T-helper 9 cell (primary cell): ENCODE measurements around the gene MRPL44.
"Not testable (repeated sequence)": the region's sequence is repeated elsewhere in the genome, so short reads cannot be mapped to it uniquely, and the experiment has no call there.

ENCODE experiments used
- DNase-seq: peaks from one replicate; pipeline ENCODE4 v3.0.0-alpha.2; 2020

The MRPL44 gene

DNA sequence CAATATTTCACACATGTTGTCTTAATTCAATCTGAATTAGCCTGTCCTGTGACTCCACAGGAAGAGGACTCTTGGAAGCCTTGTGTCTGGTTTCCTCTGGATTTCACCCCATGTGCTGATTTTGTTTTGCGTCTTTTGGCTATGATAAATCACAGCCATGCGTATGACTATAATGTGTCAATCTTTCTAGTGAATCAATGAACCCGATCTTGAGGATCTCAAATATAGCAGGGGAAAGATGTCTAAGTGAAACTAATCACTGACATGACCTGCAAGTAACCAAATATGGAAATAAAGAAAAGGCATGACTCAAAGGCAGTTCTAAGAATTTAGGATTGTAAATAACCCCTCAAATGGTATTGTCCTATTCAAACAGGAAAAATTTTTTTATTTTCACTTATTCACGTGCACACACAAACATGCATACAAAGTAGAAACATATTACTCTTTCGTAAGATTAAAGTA is 20.4 kb upstream of the MRPL44 start:
- DNase-seq: no peak

- no peak for DNase-seq
Measured at GRCh38 chr2:223937535-223937934, 19.7 kb upstream of the MRPL44 start.

DNA sequence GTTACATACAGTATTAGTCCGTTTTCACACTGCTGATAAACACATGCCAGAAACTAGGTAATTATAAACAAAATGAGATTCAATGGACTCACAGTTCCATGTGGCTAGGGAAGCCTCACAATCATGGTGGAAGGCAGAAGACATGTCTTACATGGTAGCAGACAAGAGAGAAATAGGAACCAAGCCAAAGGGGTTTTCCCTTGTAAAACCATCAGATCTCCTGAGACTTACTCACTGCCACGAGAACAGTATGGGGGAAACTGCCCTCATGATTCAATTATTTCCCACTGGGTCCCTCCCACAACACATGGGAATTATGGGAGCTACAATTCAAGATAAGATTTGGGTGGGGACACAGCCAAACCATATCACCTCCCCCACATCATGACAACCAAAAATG is 17.8 kb upstream of the MRPL44 start:
- DNase-seq: not testable (repeated sequence)

GRCh38 chr2:223941579-223942277 is 15.5 kb upstream of the MRPL44 start:
- DNase-seq: no peak

DNA sequence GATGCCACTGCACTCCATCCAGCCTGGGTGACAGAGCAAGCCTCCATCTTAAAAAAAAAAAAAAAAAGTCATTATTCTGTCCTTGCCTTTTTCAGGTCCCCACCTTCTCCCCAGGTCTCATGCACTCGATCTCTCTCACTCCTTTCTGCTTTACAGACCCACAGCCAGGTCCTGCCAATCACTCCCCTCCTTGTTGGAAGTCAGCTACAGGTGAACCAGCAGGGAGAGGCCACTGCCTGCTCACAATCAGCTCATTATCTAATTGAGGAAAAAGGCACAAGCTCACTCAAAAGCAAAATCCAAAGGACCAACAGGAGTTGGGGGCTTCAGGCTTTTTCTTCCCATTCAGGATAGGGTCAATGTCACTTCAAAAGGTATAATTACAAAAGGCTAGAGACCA is 14.1 kb upstream of the MRPL44 start:
- DNase-seq: no peak

DNA sequence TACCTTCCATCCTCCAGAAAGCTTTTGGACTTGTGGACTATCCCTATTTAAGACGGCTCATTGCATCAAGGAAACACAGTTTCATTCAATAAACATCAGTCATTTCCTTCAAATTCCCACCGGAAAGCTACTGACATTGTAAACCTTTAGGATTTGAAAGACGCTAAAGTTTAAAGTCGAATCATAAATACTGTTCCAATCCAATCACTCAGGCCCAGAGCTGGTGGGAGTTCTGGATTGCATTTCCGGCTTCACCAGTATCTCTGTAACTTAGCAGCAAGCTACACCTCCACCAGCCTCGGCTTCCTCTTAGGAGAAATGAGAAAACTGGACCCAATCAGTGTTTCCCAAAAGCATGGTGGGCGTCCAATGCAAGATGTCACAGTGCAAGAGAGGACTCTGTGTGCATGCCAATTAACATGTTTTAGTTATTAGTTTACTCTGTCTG is 13.7 kb upstream of the MRPL44 start:
- DNase-seq: no peak

GRCh38 chr2:223944166-223944702 is 13.0 kb upstream of the MRPL44 start:
- DNase-seq: peak; percentile 28

DNA sequence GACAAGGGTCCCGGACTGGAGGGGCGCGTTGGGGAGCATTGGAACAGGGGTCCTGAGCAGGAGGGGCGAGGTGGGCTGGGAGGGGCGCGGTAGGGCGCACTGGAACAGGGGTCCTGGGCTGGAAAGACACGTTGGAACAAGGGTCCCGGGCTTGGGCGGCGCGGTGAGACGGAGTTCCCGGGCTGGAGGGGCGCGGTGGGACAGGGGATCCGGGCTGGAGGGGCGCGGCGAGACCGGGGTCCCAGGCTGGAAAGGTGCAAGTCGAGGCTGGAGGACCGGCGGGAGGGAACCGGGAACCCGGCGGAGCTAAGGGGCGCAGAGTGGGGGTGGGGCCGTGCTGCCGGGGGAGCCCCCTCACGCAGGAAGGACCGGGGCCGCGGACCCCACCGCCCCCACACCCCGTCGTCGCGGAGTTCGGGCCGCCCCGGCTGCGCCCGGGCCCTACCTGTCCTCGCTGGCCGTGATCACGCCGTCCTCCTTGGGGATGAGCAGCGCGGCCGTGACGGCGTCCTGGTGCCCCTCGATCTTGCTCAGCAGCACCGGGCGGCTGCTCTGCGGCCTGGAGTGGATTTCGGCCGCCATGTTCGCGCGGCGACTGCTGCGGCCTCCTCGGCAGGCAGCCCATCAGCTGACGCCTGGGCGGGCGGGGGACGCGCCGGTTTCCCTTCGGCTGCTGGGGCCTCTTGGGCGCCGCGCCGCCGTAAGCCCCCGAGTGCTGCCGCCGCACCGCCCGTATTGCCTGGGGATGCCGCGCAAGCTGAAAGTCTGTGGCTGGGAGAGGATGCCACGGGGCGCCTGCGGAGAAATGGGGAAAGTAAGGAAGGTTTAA is 12.3 kb upstream of the MRPL44 start, which contains the start of gene WDFY1:
TSS of gene WDFY1 (minus strand) at position 633 of the 829 bp plus-strand sequence. CDS start at position 582, 51 bp downstream.
- DNase-seq: peak; percentile 63

GRCh38 chr2:223945755-223946154 is 11.5 kb upstream of the MRPL44 start:
- no peak for DNase-seq

- DNase-seq: no peak
Measured at GRCh38 chr2:223947711-223948205, 9.5 kb upstream of the MRPL44 start.

- DNase-seq: no peak
Measured at GRCh38 chr2:223949241-223949840, 7.9 kb upstream of the MRPL44 start.

GRCh38 chr2:223950448-223951347 is 6.6 kb upstream of the MRPL44 start:
- DNase-seq: no peak

GRCh38 chr2:223952280-223952968 is 4.8 kb upstream of the MRPL44 start:
- DNase-seq: no peak

- no peak for DNase-seq
Measured at GRCh38 chr2:223954401-223954800, 2.9 kb upstream of the MRPL44 start.

GRCh38 chr2:223956300-223956699 is 963 bp upstream of the MRPL44 start:
- no peak for DNase-seq

- DNase-seq: no peak
Measured at GRCh38 chr2:223959688-223960087, 2.4 kb downstream of the MRPL44 start.

- DNase-seq: no peak
Measured at GRCh38 chr2:223967981-223968380, 10.7 kb downstream of the MRPL44 start.

GRCh38 chr2:223969315-223969714 is 12.1 kb downstream of the MRPL44 start:
- no peak for DNase-seq

DNA sequence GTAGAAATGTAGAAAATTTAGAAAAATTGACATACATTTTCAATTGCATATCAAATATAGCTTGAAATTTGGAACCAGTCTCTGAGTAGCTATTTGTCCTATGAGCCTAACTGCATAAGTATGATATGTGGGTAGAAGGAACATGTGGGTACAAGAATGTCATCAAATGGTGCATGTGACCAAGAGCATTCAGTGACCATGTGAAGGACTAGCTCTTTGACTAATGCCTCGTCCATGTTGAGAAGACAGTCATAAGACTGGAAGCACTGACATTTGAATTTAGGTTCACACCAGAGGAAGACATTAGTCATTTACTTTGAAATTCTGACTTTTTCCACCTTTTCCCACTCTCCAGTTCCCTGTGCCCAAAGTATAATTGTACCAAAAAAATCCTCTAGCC is 12.6 kb downstream of the MRPL44 start:
- no peak for DNase-seq

GRCh38 chr2:223970343-223971128 is 13.3 kb downstream of the MRPL44 start:
- peak; percentile 30 for DNase-seq
